Parathyroid adenoma (tissue), 2 donors: ENCODE data around the gene ARHGEF38.

ENCODE experiments used
- H2AFZ ChIP-seq: fragments of 300-600 bp; sonication (generic); one replicate; pipeline ENCODE4 v1.7.0; 2017; ENCODE audit warnings: antibody characterized with exemption, mild to moderate bottlenecking
- H3K27ac ChIP-seq: fragments of 300-600 bp; sonication (generic); one replicate; pipeline ENCODE4 v1.7.0; 2017
- H3K27me3 ChIP-seq: fragments of 300-600 bp; sonication (generic); one replicate; pipeline ENCODE4 v1.7.0; 2017; ENCODE audit warnings: low read length; ENCODE audit not compliant: control insufficient read depth, insufficient read depth
- H3K36me3 ChIP-seq: fragments of 300-600 bp; sonication (generic); one replicate; pipeline ENCODE4 v1.7.0; 2017; ENCODE audit warnings: low read length; ENCODE audit not compliant: control insufficient read depth, insufficient read depth
- H3K4me1 ChIP-seq: fragments of 300-600 bp; sonication (generic); one replicate; pipeline ENCODE4 v1.7.0; 2017; ENCODE audit warnings: control low read depth
- H3K4me2 ChIP-seq: fragments of 300-600 bp; sonication (generic); one replicate; pipeline ENCODE4 v1.7.0; 2017; ENCODE audit warnings: low read length
- H3K4me3 ChIP-seq: fragments of 300-600 bp; sonication (generic); one replicate; pipeline ENCODE4 v1.7.0; 2017; ENCODE audit warnings: low read depth, low read length
- H3K79me2 ChIP-seq: fragments of 300-600 bp; sonication (generic); one replicate; pipeline ENCODE4 v1.7.0; 2017; ENCODE audit warnings: control low read depth
- H3K9ac ChIP-seq: fragments of 300-600 bp; sonication (generic); one replicate; pipeline ENCODE4 v1.7.0; 2017; ENCODE audit warnings: mild to moderate bottlenecking
- H3K9me3 ChIP-seq: fragments of 300-600 bp; sonication (generic); one replicate; pipeline ENCODE4 v1.7.0; 2017; ENCODE audit warnings: low read length; ENCODE audit not compliant: control insufficient read depth
- TF ChIP-seq, protein P1 (sequence below): fragments of 300-600 bp; sonication (generic); IDR thresholded peaks from one replicate; pipeline ENCODE4 v1.7.0; 2017; ENCODE audit warnings: antibody characterized with exemption, mild to moderate bottlenecking
- donor health status: primary hyperparathyroidism.

The ARHGEF38 gene

GRCh38 chr4:105550641-105551040 lies 1.8 kb upstream of the ARHGEF38 start:
- Histone ChIP-seq H3K9ac (no peak overlapping the region), H3K9me3 (no peaks in the 10 kb centered on the region), H3K4me3 (no peak overlapping the region), H3K79me2 (no peaks in the 10 kb centered on the region), H3K4me1 (no peaks in the 10 kb centered on the region), H3K36me3 (no peaks in the 10 kb centered on the region), H3K27ac (no peak overlapping the region), H3K4me2 (no peak overlapping the region), H2AFZ (no peak overlapping the region), H3K27me3 (no peaks in the 10 kb centered on the region)
- TF ChIP-seq, protein P1, sequence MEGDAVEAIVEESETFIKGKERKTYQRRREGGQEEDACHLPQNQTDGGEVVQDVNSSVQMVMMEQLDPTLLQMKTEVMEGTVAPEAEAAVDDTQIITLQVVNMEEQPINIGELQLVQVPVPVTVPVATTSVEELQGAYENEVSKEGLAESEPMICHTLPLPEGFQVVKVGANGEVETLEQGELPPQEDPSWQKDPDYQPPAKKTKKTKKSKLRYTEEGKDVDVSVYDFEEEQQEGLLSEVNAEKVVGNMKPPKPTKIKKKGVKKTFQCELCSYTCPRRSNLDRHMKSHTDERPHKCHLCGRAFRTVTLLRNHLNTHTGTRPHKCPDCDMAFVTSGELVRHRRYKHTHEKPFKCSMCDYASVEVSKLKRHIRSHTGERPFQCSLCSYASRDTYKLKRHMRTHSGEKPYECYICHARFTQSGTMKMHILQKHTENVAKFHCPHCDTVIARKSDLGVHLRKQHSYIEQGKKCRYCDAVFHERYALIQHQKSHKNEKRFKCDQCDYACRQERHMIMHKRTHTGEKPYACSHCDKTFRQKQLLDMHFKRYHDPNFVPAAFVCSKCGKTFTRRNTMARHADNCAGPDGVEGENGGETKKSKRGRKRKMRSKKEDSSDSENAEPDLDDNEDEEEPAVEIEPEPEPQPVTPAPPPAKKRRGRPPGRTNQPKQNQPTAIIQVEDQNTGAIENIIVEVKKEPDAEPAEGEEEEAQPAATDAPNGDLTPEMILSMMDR: no peak

DNA sequence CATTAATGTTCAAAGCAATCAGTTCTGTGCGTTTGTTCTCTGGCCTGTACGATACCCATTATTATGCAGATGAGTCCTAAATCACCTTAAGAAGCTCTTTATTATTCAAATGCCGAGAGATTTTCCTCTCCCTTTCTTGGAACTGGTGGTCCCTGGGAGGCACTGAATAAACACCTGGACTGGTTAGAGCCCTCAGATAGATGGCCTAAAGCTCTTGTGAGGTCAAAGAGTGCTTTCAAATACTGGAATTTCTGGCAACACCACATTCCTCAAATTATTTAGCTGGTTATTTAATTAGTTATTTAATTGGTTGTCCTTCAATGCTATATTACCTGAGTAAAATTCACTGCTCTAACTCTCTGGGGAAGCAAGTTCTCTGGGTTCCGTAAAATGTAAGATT lies 3.0 kb downstream of the ARHGEF38 start:
- H3K27ac ChIP-seq: no peak overlapping the region
- no peak overlapping the region for H2AFZ ChIP-seq
- H3K36me3 ChIP-seq: no peaks in the 10 kb centered on the region
- H3K4me2 ChIP-seq: no peak overlapping the region
- H3K79me2 ChIP-seq: no peaks in the 10 kb centered on the region
- H3K9me3 ChIP-seq: no peaks in the 10 kb centered on the region
- H3K4me3 ChIP-seq: no peak overlapping the region
- H3K27me3 ChIP-seq: no peaks in the 10 kb centered on the region
- no peaks in the 10 kb centered on the region for H3K4me1 ChIP-seq
- H3K9ac ChIP-seq: no peak overlapping the region
- TF ChIP-seq, protein P1: no peak

- Histone ChIP-seq H3K36me3 (no peaks in the 10 kb centered on the region), H3K79me2 (no peaks in the 10 kb centered on the region), H3K9me3 (no peaks in the 10 kb centered on the region), H3K4me3 (no peak overlapping the region), H3K4me2 (no peak overlapping the region), H3K27me3 (no peaks in the 10 kb centered on the region), H3K4me1 (no peaks in the 10 kb centered on the region), H2AFZ (no peak overlapping the region), H3K27ac (no peak overlapping the region), H3K9ac (no peak overlapping the region)
- TF ChIP-seq, protein P1: no peak
Observed at GRCh38 chr4:105556206-105556605, 3.8 kb downstream of the ARHGEF38 start.

GRCh38 chr4:105558277-105558676 lies 5.9 kb downstream of the ARHGEF38 start:
- Histone ChIP-seq H3K9me3 (no peaks in the 10 kb centered on the region), H3K27me3 (no peaks in the 10 kb centered on the region), H3K4me3 (no peak overlapping the region), H2AFZ (no peak overlapping the region), H3K36me3 (no peaks in the 10 kb centered on the region), H3K9ac (no peak overlapping the region), H3K4me2 (no peak overlapping the region), H3K27ac (no peak overlapping the region), H3K79me2 (no peaks in the 10 kb centered on the region), H3K4me1 (no peaks in the 10 kb centered on the region)
- TF ChIP-seq, protein P1: no peak

- no peaks in the 10 kb centered on the region for H3K36me3 ChIP-seq
- no peaks in the 10 kb centered on the region for H3K27me3 ChIP-seq
- H3K9me3 ChIP-seq: no peaks in the 10 kb centered on the region
- no peaks in the 10 kb centered on the region for H3K79me2 ChIP-seq
- H3K4me2 ChIP-seq: no peak overlapping the region
- no peak overlapping the region for H3K9ac ChIP-seq
- no peak overlapping the region for H2AFZ ChIP-seq
- H3K4me1 ChIP-seq: no peaks in the 10 kb centered on the region
- TF ChIP-seq, protein P1: no peak
- H3K4me3 ChIP-seq: no peak overlapping the region
- no peak overlapping the region for H3K27ac ChIP-seq
Observed at GRCh38 chr4:105560421-105560848, 8.0 kb downstream of the ARHGEF38 start.
